ENCODE data around the gene PREP. TPM values are rescaled to one million over a fixed set of nuclear protein-coding genes. Genes with fewer than 3 reads are reported as not detected.

The PREP gene
- total RNA-seq, 1 donor from 2014 or later, result 55.4 TPM

DNA sequence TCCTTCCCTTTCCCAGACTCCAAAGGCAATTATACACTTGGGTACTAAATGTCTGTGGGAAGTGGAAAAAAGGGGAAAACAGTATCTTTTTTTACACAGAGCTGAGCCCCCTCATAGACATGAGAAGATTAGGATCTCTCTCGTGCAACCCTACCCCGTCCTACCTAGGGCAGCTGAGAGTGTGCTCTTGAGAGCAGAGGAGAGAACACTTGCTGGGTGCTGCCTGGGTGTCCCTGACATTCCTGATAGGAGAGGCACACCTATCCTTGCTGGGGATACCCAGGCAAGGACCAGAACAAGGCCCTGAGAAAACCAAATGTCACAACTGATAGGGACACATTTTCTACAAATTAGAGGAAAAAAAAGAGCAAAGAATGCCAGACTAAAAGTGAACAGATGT, 81.2 kb downstream of the PREP start:
- no peak overlapping the region for H2AFZ ChIP-seq (ENCODE audit: low read depth, low read length)
- H3K4me1 ChIP-seq (ENCODE audit: insufficient read depth, low read length), result peaks cover 23% of the 10 kb centered on the region
- no peak overlapping the region for H3K4me2 ChIP-seq (ENCODE audit: low read length)
- H3K79me2 ChIP-seq (ENCODE audit: insufficient read depth, low read length), result no peaks in the 10 kb centered on the region
- H3K9ac ChIP-seq (ENCODE audit: low read length), result no peak overlapping the region
- no peak overlapping the region for H3K27ac ChIP-seq (ENCODE audit: low read depth, low read length)
- H3K27me3 ChIP-seq (ENCODE audit: insufficient read depth, low read length), result no peaks in the 10 kb centered on the region
- H3K27me3 Mint-ChIP-seq (ENCODE audit: low read depth, unreplicated experiment), result no peaks in the 10 kb centered on the region
- H3K4me1 Mint-ChIP-seq (ENCODE audit: low read depth, unreplicated experiment), result peaks cover 17% of the 10 kb centered on the region
- peaks cover 16% of the 10 kb centered on the region for H3K36me3 Mint-ChIP-seq (ENCODE audit: low read depth, unreplicated experiment)
- peaks cover 12% of the 10 kb centered on the region for H3K36me3 ChIP-seq (ENCODE audit: insufficient read depth, low read length)
- no peaks in the 10 kb centered on the region for H3K9me3 Mint-ChIP-seq (ENCODE audit: unreplicated experiment)
- H4K20me1 ChIP-seq (ENCODE audit: insufficient read depth, low read length), result peaks cover 11% of the 10 kb centered on the region
- no peak overlapping the region for H3K4me3 Mint-ChIP-seq (ENCODE audit: unreplicated experiment)
- TF ChIP-seq EZH2 (IDR thresholded peaks at IDR 0.05; ENCODE audit: insufficient read depth, low read length), result no peak
- TF ChIP-seq, protein P1, sequence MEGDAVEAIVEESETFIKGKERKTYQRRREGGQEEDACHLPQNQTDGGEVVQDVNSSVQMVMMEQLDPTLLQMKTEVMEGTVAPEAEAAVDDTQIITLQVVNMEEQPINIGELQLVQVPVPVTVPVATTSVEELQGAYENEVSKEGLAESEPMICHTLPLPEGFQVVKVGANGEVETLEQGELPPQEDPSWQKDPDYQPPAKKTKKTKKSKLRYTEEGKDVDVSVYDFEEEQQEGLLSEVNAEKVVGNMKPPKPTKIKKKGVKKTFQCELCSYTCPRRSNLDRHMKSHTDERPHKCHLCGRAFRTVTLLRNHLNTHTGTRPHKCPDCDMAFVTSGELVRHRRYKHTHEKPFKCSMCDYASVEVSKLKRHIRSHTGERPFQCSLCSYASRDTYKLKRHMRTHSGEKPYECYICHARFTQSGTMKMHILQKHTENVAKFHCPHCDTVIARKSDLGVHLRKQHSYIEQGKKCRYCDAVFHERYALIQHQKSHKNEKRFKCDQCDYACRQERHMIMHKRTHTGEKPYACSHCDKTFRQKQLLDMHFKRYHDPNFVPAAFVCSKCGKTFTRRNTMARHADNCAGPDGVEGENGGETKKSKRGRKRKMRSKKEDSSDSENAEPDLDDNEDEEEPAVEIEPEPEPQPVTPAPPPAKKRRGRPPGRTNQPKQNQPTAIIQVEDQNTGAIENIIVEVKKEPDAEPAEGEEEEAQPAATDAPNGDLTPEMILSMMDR (IDR thresholded peaks at IDR 0.05; ENCODE audit: insufficient read depth, low read depth, low read length), result no peak
- H3K9me3 ChIP-seq (ENCODE audit: insufficient read depth, low read depth, low read length), result no peaks in the 10 kb centered on the region
- FAIRE-seq (no peak), DNase-seq (ENCODE audit: low read depth) (no peak)
- H3K27ac Mint-ChIP-seq (ENCODE audit: unreplicated experiment), result no peak overlapping the region
- no peak overlapping the region for H3K4me3 ChIP-seq (ENCODE audit: insufficient read depth, low read depth, low read length)

DNA sequence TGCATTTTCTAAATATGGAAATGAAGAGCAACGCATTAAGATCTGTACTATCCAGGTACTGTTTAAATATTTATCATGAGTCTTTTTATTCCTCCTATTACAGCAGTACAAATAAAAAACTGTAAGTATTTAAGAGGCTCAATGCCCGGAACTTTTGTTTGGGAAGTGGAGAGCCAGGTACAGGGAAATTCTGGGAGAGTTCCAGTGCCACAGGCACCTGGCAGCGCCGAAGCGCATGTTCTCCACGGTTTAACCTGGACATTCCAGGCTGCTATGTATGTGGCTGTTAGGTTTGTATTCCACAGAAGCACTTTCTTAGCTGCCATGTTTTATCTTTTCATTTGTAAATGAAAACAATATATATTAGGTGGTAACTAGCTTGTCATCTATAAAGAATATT, 81.7 kb downstream of the PREP start:
- Histone ChIP-seq H3K27ac (ENCODE audit: low read depth, low read length) (no peak overlapping the region), H2AFZ (ENCODE audit: low read depth, low read length) (no peak overlapping the region), H3K4me3 (ENCODE audit: insufficient read depth, low read depth, low read length) (no peak overlapping the region), H3K9ac (ENCODE audit: low read length) (no peak overlapping the region), H3K27me3 (ENCODE audit: insufficient read depth, low read length) (no peaks in the 10 kb centered on the region), H3K4me1 (ENCODE audit: insufficient read depth, low read length) (peaks cover 18% of the 10 kb centered on the region), H3K79me2 (ENCODE audit: insufficient read depth, low read length) (no peaks in the 10 kb centered on the region), H3K36me3 (ENCODE audit: insufficient read depth, low read length) (peaks cover 12% of the 10 kb centered on the region), H3K9me3 (ENCODE audit: insufficient read depth, low read depth, low read length) (no peaks in the 10 kb centered on the region), H4K20me1 (ENCODE audit: insufficient read depth, low read length) (peaks cover 6% of the 10 kb centered on the region), H3K4me2 (ENCODE audit: low read length) (no peak overlapping the region)
- no peaks in the 10 kb centered on the region for H3K9me3 Mint-ChIP-seq (ENCODE audit: unreplicated experiment)
- peaks cover 16% of the 10 kb centered on the region for H3K36me3 Mint-ChIP-seq (ENCODE audit: low read depth, unreplicated experiment)
- DNase-seq (ENCODE audit: low read depth) (no peak), FAIRE-seq (no peak)
- no peak overlapping the region for H3K27ac Mint-ChIP-seq (ENCODE audit: unreplicated experiment)
- peaks cover 14% of the 10 kb centered on the region for H3K4me1 Mint-ChIP-seq (ENCODE audit: low read depth, unreplicated experiment)
- no peaks in the 10 kb centered on the region for H3K27me3 Mint-ChIP-seq (ENCODE audit: low read depth, unreplicated experiment)
- no peak overlapping the region for H3K4me3 Mint-ChIP-seq (ENCODE audit: unreplicated experiment)
- no peak for TF ChIP-seq EZH2 (IDR thresholded peaks at IDR 0.05; ENCODE audit: insufficient read depth, low read length)

DNA sequence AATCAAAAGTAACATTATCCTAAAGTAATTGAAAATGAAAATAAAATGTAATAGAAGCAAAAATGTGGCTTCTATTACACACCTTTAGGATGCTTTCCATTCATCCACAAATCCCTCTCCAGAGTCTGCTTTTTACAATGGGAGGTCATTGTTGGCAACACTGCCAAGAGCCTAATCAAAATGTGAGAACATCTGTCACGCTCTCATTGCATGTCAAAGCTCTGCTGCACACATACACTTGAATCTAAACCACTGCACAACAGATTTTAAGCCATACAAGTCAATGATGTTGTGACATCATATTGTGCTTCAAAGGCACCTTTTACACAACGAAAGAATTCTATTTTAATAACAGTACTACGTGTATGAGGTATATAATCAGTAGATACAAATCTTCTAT, 82.1 kb downstream of the PREP start:
- FAIRE-seq, result no peak
- H3K9me3 ChIP-seq (ENCODE audit: insufficient read depth, low read depth, low read length), result no peaks in the 10 kb centered on the region
- H3K4me1 Mint-ChIP-seq (ENCODE audit: low read depth, unreplicated experiment), result peaks cover 14% of the 10 kb centered on the region
- peaks cover 18% of the 10 kb centered on the region for H3K4me1 ChIP-seq (ENCODE audit: insufficient read depth, low read length)
- no peak overlapping the region for H3K27ac ChIP-seq (ENCODE audit: low read depth, low read length)
- no peaks in the 10 kb centered on the region for H3K27me3 ChIP-seq (ENCODE audit: insufficient read depth, low read length)
- no peak overlapping the region for H3K9ac ChIP-seq (ENCODE audit: low read length)
- H3K79me2 ChIP-seq (ENCODE audit: insufficient read depth, low read length), result no peaks in the 10 kb centered on the region
- H3K9me3 Mint-ChIP-seq (ENCODE audit: unreplicated experiment), result no peaks in the 10 kb centered on the region
- no peak overlapping the region for H3K4me2 ChIP-seq (ENCODE audit: low read length)
- peaks cover 4% of the 10 kb centered on the region for H4K20me1 ChIP-seq (ENCODE audit: insufficient read depth, low read length)
- peaks cover 16% of the 10 kb centered on the region for H3K36me3 Mint-ChIP-seq (ENCODE audit: low read depth, unreplicated experiment)
- H3K36me3 ChIP-seq (ENCODE audit: insufficient read depth, low read length), result peaks cover 12% of the 10 kb centered on the region
- no peak overlapping the region for H3K4me3 ChIP-seq (ENCODE audit: insufficient read depth, low read depth, low read length)
- H3K4me3 Mint-ChIP-seq (ENCODE audit: unreplicated experiment), result no peak overlapping the region
- no peak for DNase-seq (ENCODE audit: low read depth)
- no peaks in the 10 kb centered on the region for H3K27me3 Mint-ChIP-seq (ENCODE audit: low read depth, unreplicated experiment)
- no peak overlapping the region for H3K27ac Mint-ChIP-seq (ENCODE audit: unreplicated experiment)
- no peak for TF ChIP-seq EZH2 (IDR thresholded peaks at IDR 0.05; ENCODE audit: insufficient read depth, low read length)
- TF ChIP-seq, protein P1 (IDR thresholded peaks at IDR 0.05; ENCODE audit: insufficient read depth, low read depth, low read length), result no peak
- H2AFZ ChIP-seq (ENCODE audit: low read depth, low read length), result no peak overlapping the region

Measured in astrocyte (in vitro differentiated cells and primary cell).